GM19468 (cell line): ENCODE results near the gene SYNPO2.
A peak's percentile ranks its signal among the peaks of the same experiment; 100 is the strongest.

Experiments used
- ATAC-seq: cut with Tn5 transposase; IDR thresholded peaks from one replicate; pipeline ENCODE4 v1.9.1; 2021; ENCODE audit warnings: mild to moderate bottlenecking, moderate library complexity, moderate number of reproducible peaks; ENCODE audit not compliant: unreplicated experiment; ENCODE audit errors: extremely low read depth

SYNPO2 gene, protein sequence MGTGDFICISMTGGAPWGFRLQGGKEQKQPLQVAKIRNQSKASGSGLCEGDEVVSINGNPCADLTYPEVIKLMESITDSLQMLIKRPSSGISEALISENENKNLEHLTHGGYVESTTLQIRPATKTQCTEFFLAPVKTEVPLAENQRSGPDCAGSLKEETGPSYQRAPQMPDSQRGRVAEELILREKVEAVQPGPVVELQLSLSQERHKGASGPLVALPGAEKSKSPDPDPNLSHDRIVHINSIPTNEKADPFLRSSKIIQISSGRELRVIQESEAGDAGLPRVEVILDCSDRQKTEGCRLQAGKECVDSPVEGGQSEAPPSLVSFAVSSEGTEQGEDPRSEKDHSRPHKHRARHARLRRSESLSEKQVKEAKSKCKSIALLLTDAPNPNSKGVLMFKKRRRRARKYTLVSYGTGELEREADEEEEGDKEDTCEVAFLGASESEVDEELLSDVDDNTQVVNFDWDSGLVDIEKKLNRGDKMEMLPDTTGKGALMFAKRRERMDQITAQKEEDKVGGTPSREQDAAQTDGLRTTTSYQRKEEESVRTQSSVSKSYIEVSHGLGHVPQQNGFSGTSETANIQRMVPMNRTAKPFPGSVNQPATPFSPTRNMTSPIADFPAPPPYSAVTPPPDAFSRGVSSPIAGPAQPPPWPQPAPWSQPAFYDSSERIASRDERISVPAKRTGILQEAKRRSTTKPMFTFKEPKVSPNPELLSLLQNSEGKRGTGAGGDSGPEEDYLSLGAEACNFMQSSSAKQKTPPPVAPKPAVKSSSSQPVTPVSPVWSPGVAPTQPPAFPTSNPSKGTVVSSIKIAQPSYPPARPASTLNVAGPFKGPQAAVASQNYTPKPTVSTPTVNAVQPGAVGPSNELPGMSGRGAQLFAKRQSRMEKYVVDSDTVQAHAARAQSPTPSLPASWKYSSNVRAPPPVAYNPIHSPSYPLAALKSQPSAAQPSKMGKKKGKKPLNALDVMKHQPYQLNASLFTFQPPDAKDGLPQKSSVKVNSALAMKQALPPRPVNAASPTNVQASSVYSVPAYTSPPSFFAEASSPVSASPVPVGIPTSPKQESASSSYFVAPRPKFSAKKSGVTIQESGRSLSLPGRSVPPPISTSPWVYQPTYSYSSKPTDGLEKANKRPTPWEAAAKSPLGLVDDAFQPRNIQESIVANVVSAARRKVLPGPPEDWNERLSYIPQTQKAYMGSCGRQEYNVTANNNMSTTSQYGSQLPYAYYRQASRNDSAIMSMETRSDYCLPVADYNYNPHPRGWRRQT

DNA sequence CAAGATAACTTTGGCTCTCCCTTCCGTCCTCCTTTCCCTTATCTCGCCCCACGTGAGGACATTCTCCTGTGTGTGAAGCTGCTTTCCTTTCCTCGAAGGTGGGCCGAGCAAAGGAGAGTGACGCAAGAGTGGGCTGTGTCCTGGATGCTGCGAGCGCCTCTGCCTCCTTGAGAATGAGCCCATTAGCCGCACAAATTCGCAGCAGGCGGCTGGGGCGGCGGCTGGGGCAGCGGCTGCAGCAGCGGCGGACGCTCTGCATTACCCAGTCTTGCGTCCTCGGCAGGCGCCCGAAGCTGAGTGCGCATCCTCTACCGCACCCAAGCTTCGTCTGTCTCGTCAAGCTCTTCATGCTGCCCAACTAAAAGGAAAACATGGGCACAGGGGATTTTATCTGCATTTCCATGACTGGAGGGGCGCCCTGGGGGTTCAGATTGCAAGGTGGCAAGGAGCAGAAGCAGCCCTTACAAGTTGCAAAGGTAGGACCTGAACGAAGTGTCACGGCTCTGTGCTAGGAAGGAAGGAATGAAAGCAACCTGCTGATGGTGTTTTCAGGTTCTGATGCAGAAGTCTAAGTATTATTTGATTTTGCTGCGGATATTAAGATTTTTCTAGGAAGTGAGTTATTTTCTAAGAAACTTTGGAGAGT, at the start of gene SYNPO2:
TSS of gene SYNPO2 (plus strand) at position 189 of the 646 bp plus-strand sequence. CDS start at position 372, 183 bp downstream.
- no peak for ATAC-seq

DNA sequence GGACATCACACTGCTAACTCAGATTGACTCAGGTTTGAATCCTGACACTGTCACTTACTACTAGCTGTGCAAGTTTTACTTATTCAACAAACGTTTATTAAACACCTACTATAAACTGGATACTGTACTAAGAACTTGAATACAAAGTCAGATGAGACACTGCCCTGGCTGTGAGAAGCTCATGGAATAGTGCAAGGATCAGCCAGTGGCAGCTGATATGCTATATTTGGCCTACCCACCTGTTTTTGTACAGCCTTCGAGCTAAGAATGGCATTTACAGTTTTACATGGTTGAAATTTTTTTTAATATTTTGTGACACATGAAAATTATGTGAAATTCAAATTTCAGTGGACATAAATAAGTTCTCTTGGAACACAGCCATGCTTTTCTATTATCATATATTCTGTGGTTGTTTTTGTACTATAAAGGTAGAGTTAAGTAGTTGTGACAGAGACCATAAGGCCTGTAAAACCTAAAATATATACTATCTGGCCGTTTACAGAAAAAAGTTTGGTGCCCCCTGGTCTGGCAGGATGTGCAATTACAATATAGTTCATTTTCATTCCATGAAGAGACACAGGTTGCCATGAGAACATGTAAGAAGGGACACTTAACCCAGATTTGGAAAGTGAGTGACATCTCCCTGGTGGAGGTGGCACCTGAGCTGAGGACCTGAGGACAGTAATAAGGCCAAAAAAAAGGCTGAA, 49.3 kb upstream of the SYNPO2 start:
- ATAC-seq = no peak

DNA sequence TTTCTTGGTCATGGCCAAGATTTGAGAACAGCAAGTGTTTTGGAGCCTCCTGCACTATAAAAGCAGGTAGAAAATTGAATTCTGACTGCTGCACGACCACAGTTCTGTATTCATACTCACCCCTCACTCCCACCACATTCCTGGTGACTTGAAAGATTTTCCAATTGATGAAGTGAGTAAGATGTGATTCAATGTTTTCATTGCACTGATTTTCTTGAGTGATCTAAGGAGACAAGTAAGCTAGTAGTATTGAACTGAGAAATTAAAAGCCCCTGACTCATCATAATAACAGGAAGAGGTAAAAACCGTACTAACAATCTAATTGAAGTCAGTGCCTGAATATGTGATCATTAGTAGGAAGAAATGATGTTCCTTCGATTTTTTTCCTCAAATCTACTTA, 46.6 kb upstream of the SYNPO2 start:
- ATAC-seq = no peak

DNA sequence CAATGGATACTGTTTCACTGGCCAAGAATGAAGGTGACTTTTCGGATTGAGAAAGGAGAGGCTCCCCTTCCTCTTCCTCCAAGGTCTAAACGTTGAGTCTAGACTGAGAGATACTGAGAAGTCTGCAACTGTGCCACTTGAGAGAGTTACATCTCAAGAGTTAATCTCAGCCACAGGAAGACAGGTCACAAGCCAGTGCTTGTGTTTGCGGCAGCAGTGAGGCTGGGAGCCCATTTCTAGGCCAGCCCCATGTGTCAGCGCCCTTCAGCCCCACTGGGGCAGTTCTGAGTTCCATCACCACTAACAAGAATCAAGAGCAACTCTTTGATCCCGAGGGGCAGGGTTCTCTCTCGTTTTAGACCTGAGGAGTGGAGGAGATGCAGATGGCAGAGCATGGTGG, 45.4 kb upstream of the SYNPO2 start:
- ATAC-seq = no peak

DNA sequence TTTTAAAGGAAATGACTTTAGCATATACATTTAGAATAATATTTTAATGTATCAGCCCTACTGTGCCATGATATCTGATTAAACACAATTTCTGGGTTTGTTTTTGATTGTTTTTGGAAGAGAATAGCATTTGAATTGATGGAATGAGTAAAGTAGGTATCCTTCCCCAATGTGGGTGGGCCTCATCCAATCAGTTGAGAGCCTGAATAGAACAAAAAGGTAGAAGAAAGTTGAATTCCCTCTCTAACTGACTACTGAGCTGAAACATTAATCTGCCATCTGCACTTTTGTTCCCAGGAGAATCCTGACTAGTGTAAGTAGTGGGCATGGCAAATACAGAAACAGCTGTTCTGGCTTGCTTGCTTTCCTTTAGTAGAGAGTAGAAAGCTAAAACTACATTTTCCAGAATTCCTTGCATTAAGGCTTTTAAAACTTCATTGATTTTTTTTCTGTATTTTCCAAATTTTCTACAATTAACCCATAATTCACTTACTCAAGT, 43.1 kb upstream of the SYNPO2 start:
- no peak for ATAC-seq

DNA sequence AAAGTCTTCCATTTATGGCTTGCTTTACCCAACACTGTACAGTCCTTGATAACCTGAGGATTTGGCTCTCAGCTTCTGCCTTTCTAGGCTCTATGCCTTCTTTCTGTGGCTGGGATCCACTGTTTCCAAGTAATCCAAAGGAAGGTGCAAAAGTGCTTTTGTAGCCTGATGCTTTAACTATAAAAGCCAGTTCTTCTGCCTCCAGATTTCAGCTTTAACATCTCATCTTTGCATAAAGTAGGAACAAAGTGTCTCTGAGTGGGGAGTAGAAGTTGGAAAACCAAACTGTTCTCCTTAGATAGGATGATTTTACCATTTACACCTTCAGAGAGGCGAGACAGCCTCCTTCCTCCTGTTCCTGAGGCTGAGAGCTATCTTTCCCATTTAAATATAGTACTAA, 41.7 kb upstream of the SYNPO2 start:
- ATAC-seq = no peak

DNA sequence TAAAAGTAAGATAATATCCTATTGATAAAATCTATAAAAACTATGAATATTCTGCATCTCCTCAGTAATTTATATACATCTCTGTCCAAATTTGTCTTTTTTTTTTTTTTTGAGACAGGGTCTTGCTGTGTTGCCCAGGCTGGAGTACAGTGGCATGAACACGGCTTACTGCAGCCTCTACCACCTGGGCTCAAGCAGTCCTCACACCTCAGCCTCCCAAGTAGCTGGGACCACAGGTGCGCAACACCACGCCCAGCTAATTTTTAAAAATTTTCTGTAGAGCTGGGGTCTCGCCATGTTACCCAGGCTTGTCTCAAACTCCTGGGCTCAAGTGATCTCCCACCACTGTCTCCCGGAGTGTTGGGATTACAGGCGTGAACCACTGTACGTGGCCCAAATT, 40.4 kb upstream of the SYNPO2 start:
- ATAC-seq = no peak

DNA sequence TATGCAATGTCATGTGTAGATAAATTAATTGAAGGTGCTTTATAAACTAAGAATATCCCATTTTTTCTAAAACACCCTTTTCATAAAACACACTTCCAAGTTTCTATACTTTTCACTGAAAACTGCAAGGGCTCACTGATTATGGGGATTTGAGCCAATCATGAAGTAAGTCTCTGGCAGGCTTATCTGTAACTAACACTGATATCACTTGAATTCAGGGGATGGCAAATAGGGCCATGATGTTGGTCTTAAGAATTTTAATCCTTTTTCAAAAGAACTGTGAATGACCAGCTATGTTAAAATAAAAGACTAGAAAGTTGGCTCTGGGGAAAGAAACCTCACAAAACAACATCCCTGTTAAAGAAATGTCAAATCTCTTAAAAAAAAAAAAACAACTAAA, 39.8 kb upstream of the SYNPO2 start:
- no peak for ATAC-seq

DNA sequence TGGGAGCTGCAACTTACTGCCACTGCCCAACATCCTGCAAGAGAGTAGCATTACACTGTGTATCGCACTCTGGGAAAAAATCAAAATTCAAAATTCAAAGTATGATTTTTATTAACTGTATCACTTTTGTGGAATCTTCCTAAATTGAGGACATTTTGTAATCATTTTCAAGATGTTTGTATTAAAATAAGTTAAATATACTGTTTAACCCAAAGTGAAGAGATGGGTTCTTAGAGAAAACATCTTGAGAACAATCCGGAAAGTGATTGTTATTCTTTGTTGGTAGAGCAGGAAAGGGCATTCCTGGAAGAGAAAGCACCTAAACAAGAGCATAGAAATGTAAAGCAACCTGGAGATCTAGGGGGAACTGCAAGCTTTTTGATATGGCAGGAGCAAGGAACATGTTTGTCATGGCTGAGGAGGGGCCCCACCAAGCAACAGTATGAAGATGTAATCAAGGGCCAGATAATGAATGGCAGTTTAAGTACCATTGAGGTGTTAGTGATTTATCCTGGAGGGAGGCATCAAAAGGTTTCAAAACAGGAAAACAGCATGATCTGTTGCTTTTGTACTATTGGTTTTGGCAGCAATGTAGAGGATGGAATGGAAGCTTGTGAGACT, 38.7 kb upstream of the SYNPO2 start:
- no peak for ATAC-seq

DNA sequence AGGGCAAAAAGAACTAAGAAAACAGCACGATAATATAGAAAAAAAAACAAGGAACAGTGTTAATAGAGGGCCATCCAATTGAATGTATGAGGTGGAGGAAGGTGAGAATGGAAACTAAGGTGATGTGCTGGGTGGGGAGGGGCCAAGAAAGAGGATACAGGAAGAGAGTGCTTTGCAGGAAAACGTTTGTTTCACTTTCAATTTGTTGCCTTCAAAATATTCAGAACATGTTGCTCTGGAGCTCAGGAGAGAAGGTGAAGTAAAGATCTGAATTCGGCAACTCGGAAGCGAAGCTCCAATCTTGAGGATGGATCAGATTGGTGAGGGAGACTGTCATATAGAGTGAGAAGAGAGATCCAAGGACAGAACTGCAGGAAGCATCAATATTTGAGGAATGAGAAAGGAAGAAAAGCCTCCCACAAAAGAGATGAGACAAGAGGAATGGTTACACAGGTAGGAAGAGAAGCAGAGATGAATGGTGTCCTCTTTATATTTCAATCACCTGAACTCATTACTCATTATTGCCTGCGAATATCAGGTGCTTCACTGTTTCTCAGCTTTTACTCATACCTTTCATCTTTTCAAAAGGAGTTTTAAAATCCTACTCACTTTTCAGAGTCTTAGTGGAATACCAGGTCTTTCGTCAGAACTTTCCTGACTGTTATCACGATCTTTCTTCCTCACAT, 38.0 kb upstream of the SYNPO2 start:
- ATAC-seq = peak; percentile 52

DNA sequence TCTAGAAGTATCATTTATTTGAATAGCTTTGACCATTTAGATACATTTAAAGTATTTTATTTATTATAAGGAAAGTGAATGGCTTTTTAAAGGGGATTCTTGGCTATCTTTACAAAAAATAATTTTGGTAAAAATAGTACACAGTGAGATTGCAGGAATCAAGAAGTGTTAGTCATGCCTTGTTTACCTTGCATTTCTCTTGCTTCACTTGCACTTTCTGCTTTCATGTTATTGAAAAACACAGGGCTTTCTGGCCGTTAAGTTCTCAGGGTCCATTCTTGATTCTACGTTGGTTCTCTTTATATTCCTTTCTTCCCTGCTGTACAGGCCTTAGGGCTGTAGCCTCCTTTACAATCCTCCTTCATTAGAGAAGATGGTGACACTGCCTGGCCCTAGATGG, 30.9 kb upstream of the SYNPO2 start:
- ATAC-seq = no peak

DNA sequence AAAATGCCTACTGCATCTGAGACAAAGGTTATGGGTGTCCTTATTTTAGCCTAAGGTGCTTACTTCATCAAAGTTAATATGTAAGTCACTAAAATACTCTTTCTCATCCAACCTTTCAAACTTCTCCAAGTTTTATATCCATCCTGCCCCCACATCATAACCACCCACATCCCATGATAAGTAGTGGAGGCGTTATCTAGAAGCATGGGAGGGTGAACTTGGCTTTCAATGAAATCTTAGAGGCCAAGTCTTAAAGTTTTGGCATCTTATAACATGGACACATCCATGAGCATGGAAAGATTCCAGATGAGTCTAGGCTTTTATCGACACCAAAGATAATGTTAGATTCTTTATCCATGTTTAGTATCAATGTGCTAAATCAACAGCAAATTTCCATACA, 29.9 kb upstream of the SYNPO2 start:
- no peak for ATAC-seq

DNA sequence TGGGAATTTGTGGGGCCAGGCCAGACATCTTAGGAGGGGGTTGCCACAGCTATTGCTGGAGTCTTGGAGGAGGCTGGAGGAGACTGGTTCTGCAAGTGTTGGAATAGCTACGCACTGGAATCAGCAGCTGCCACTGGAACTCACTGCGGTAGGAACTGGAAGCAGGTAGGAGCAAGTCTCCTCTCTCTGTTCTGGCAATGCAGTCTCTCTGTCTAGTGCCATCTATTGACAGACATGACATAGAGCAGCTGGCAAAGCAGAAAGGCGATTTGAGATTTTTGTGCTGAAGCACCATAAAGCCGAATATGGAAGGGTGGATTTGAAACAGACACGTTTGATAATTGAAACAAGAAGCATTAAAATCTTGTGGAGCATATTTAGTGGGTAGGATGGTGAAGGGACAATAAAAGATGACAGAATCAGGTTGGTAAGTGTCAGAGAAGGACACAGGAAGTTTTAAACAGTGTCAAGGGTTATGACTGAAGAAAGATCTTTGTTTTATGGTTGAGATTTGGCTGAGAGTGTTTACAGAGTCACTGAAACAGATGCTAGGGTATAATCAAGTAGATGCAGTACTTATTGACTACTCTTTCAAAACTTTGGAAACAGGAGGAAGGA, 23.5 kb upstream of the SYNPO2 start:
- peak; percentile 70 for ATAC-seq

DNA sequence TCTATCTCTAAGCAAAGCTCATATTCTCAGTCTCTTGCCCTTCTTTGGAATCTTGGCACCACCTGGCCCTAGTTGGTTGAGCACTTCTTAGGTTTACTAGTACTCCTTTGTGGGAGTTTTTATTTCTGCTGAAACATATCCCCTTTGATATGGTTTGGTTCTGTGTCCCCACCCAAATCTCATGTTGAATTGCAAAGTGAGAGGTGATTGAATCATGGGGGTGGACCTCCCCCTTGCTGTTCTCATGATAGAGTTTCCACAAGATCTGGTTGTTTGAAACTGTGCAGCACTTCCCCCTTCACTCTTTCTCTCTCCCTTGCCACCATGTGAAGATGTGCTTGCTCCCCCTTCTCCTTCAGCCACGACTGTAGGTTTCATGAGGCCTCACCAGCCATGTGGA, 22.2 kb upstream of the SYNPO2 start:
- ATAC-seq = no peak

DNA sequence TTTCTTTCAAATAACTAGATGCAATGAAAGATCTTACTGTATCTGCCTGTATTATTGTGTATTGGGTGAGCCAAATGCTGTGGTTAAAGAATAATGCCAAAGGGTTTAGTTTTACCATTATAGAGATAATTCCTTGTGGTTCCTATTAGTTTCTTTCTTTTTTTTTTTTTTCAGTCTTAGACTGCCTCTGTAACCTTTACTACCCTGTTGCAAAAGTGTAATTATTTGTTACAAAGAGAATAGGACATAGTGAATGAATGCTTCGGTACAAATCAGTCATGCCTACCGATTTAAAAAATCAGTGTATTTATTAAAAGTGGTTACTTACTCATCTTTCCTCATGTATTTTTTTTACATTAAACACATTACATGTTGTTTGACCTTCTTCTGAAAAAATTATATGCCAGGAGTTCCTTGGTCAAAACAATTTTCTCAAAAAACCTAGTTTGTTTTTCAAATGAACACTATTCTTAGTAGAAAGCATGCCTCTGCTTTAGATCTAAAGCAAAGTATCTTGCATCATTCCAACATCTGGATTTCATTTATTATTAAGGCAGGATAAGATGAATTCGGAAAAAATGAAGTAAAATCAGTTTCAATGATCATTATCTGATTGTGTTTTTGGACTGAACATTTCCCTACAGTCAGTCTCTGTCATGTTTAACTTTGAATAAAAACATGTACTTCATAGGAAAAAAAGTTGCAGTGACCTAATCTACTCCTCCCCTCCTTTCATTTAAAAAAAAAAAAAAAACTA, 21.2 kb upstream of the SYNPO2 start:
- ATAC-seq = no peak

DNA sequence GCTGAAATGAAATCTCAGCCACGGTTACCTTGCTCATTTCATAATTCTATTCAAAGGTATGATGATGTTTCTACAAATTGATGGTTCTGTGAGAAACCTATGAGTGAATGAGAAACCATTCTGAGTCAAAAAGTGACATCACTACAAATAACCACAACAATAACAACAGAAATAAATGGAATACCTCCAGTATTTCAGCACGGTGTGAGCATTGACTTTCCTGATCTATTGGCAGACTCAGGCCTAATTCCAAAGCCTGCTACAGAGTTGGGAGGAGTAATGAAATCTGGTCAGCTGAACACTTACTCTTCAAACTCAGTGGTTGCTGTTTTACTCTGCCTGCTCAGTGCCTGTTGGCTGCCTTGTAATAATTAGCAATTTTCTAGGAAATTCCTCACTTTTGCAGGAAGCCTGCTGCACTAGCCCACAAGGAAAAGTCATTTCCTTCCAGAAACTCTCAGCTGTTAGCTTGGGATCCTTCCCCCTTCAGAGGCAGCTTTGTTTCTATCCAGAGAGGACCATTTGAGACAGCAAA, 18.8 kb upstream of the SYNPO2 start:
- ATAC-seq = no peak

DNA sequence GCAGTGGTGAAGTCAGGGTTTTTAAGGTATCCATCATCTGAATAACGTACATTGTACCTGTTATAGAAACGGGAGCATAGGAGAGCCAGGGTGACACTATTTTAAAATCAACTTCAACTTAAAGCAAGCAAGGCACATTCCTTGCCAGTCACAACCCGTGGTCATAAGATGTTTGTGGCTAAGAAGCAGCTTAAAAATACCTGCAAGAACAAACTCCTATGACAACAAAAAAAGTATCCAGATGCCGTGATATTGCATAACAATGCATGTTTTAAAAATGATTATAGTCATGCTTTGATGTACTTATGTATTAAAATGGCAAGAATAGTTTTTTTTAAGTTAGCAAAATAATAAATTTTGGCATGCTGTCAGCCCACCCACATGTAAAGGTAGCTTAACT, 16.5 kb upstream of the SYNPO2 start:
- ATAC-seq = no peak
